GM12878 (cell line): ENCODE data around the gene PCDHAC2. TPM values are rescaled to one million over a fixed set of nuclear protein-coding genes. Genes with fewer than 3 reads are reported as not detected.

Source experiments
- BMI1 ChIP-seq: fragments of 450-650 bp; IDR thresholded peaks from 2 replicates; pipeline ENCODE4 v1.6.1; 2016; ENCODE audit warnings: mild to moderate bottlenecking, moderate library complexity, borderline replicate concordance
- BRCA1 ChIP-seq: IDR thresholded peaks from 2 replicates; pipeline ENCODE4 v1.6.1; 2011; ENCODE audit warnings: low read depth, low read length, improper control_type of control experiment
- DPF2 ChIP-seq: fragments of 450-650 bp; IDR thresholded peaks from 2 replicates; pipeline ENCODE4 v1.6.1; 2017; ENCODE audit warnings: mild to moderate bottlenecking
- FOXK2 ChIP-seq: fragments of 450-650 bp; IDR thresholded peaks from 2 replicates; pipeline ENCODE4 v1.6.1; 2017; ENCODE audit warnings: mild to moderate bottlenecking, moderate library complexity
- NBN ChIP-seq: fragments of 450-650 bp; IDR thresholded peaks from 2 replicates; pipeline ENCODE4 v1.6.1; 2016
- NFXL1 ChIP-seq: fragments of 450-650 bp; IDR thresholded peaks from 2 replicates; pipeline ENCODE4 v1.6.1; 2017; ENCODE audit warnings: antibody characterized with exemption, mild to moderate bottlenecking, borderline replicate concordance
- NFYA ChIP-seq: IDR thresholded peaks from 2 replicates; pipeline ENCODE4 v1.6.1; 2011; ENCODE audit warnings: low read depth, mild to moderate bottlenecking, low read length, improper control_type of control experiment, borderline replicate concordance
- PAX5 ChIP-seq: IDR thresholded peaks from 2 replicates; pipeline ENCODE4 v1.6.1; 2011; ENCODE audit warnings: low read depth, low read length, borderline replicate concordance
- YBX1 ChIP-seq: fragments of 450-650 bp; IDR thresholded peaks from 2 replicates; pipeline ENCODE4 v1.6.1; 2016; ENCODE audit warnings: antibody characterized with exemption
- ZSCAN29 ChIP-seq: fragments of 450-650 bp; IDR thresholded peaks from 2 replicates; pipeline ENCODE4 v1.6.1; 2017; ENCODE audit warnings: mild to moderate bottlenecking, moderate library complexity
- polyA plus RNA-seq, 11 experiments: library from polyadenylated mRNA; depleted of rRNA in 4 of 11; unstranded in 6 of 11; stranded (reverse) in 5 of 11; fragments of >200 nt; fragmentation: Nextera tagmentation in 4 of 11; fragmentation: Illumina TruSeq in 1 of 11; extraction: Ambion mirVana in 4 of 11; extraction: Trizol in 1 of 11; gene quantifications; 1 replicate in 1 of 11; 2 replicates in 10 of 11; pipeline versions ENCODE4 v1.2.1 to v1.2.3, GENCODE V29; 2011 to 2016; ENCODE audit warnings: inconsistent platforms in 2 of 11, missing spikeins in 2 of 11, low read depth in 1 of 11
- total RNA-seq, 4 experiments: library from RNA; depleted of rRNA in 3 of 4; stranded (reverse); fragments of >200 nt in 3 of 4; fragmentation: Illumina TruSeq in 1 of 4; extraction: Trizol in 1 of 4; gene quantifications; 2 replicates each; pipeline versions ENCODE4 v1.2.1 to v1.2.3, GENCODE V29; 2013 to 2021
- TF ChIP-seq, protein P1 (sequence below): fragments of 450-650 bp; IDR thresholded peaks from 2 replicates; pipeline ENCODE4 v1.6.1; 2016; ENCODE audit warnings: mild to moderate bottlenecking
- TF ChIP-seq, protein P2 (sequence below): IDR thresholded peaks from 2 replicates; pipeline ENCODE4 v1.6.1; 2012; ENCODE audit warnings: low read depth, low read length, improper control_type of control experiment
- TF ChIP-seq, protein P3 (sequence below), 3 experiments: IDR thresholded peaks in 2 of 3; conservative IDR thresholded peaks in 1 of 3; 2 replicates each; pipeline ENCODE4 v1.5.1; 2011; ENCODE audit warnings: low read depth in 3 of 3, low read length in 3 of 3, mild to moderate bottlenecking in 3 of 3, control low read depth in 2 of 3, moderate library complexity in 2 of 3, inconsistent platforms in 1 of 3, mixed read lengths in 1 of 3; ENCODE audit not compliant: control insufficient read depth in 2 of 3, insufficient read depth in 1 of 3; ENCODE audit errors: extremely low read depth in 1 of 3

The PCDHAC2 gene
- total and polyA plus RNA-seq, 10 of the 15 experiments (the other 5 are each of a cell fraction or from before 2014, with no cell fraction given), result 0.06 TPM; not detected in 9

- TF ChIP-seq PAX5 (no peak), FOXK2 (no peak), DPF2 (no peak), BMI1 (no peak), ZSCAN29 (no peak), NBN (no peak), YBX1 (no peak), BRCA1 (no peak), NFYA (no peak), NFXL1 (no peak)
- TF ChIP-seq, protein P1, sequence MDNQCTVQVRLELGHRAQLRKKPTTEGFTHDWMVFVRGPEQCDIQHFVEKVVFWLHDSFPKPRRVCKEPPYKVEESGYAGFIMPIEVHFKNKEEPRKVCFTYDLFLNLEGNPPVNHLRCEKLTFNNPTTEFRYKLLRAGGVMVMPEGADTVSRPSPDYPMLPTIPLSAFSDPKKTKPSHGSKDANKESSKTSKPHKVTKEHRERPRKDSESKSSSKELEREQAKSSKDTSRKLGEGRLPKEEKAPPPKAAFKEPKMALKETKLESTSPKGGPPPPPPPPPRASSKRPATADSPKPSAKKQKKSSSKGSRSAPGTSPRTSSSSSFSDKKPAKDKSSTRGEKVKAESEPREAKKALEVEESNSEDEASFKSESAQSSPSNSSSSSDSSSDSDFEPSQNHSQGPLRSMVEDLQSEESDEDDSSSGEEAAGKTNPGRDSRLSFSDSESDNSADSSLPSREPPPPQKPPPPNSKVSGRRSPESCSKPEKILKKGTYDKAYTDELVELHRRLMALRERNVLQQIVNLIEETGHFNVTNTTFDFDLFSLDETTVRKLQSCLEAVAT, result no peak
- TF ChIP-seq, protein P2, sequence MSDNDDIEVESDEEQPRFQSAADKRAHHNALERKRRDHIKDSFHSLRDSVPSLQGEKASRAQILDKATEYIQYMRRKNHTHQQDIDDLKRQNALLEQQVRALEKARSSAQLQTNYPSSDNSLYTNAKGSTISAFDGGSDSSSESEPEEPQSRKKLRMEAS, result no peak
- TF ChIP-seq, protein P3, sequence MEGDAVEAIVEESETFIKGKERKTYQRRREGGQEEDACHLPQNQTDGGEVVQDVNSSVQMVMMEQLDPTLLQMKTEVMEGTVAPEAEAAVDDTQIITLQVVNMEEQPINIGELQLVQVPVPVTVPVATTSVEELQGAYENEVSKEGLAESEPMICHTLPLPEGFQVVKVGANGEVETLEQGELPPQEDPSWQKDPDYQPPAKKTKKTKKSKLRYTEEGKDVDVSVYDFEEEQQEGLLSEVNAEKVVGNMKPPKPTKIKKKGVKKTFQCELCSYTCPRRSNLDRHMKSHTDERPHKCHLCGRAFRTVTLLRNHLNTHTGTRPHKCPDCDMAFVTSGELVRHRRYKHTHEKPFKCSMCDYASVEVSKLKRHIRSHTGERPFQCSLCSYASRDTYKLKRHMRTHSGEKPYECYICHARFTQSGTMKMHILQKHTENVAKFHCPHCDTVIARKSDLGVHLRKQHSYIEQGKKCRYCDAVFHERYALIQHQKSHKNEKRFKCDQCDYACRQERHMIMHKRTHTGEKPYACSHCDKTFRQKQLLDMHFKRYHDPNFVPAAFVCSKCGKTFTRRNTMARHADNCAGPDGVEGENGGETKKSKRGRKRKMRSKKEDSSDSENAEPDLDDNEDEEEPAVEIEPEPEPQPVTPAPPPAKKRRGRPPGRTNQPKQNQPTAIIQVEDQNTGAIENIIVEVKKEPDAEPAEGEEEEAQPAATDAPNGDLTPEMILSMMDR (IDR thresholded peaks at IDR 0.05 in 2 of 3, conservative IDR thresholded peaks at IDR 0.05 in 1 of 3; ENCODE audit: control insufficient read depth in 2 of 3, extremely low read depth in 1 of 3, insufficient read depth in 1 of 3, low read depth in 3 of 3, low read length in 3 of 3), result no peak
Observed at GRCh38 chr5:140988608-140989007, 22.3 kb downstream of the PCDHAC2 start (continued).
